Neural progenitor cell (in vitro differentiated cells): ENCODE measurements around the gene NDUFS8.

ENCODE experiments used
- CTCF ChIP-seq: fragments of 200-600 bp; sonication (generic); IDR thresholded peaks from 2 replicates; pipeline ENCODE4 v1.5.1; 2017; ENCODE audit warnings: antibody characterized with exemption, mild to moderate bottlenecking
- EZH2phosphoT487 ChIP-seq: fragments of 200-600 bp; sonication (generic); IDR thresholded peaks from 2 replicates; pipeline ENCODE4 v1.6.1; 2017; ENCODE audit warnings: antibody characterized with exemption

GRCh38 chr11:68002575-68002937 lies 27.9 kb upstream of the NDUFS8 start:
- TF ChIP-seq CTCF (no peak), EZH2phosphoT487 (no peak)
